Sigmoid colon (tissue), 3 donors: Measurements from ENCODE around the gene ALG13.

Source experiments
- POLR2A ChIP-seq, 2 donors: fragments of 450-650 bp; IDR thresholded peaks; one replicate each; pipeline ENCODE4 v1.6.1; 2016; ENCODE audit warnings: antibody characterized with exemption in 2 of 2, mild to moderate bottlenecking in 2 of 2, moderate library complexity in 2 of 2
- TF ChIP-seq, protein P1 (sequence below), 4 experiments: fragments of 450-650 bp in 3 of 4; fragments of 200-600 bp in 1 of 4; IDR thresholded peaks; one replicate each; pipeline ENCODE4 v1.5.1; 2016 to 2019; ENCODE audit warnings: antibody characterized with exemption in 4 of 4, mild to moderate bottlenecking in 3 of 4, moderate library complexity in 2 of 4

DNA sequence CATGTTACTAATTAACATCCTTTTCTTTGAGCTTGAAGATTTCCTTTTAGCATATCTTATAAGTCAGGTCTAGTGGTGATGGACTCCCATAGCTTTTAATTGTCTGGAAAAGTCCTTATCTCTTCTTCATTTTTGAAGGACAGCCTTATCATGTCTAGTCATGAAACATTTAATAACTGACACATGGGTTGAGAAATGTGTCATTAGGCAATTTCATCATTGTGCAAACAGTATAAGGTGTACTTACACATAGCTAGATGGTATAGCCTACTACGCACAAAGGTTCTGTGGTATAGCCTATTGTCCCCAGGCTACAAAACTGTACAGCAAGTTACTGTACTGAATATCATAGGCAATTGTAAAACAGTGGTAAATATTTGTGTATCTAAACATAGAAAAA lies 34.5 kb upstream of the ALG13 start:
- TF ChIP-seq, protein P1, sequence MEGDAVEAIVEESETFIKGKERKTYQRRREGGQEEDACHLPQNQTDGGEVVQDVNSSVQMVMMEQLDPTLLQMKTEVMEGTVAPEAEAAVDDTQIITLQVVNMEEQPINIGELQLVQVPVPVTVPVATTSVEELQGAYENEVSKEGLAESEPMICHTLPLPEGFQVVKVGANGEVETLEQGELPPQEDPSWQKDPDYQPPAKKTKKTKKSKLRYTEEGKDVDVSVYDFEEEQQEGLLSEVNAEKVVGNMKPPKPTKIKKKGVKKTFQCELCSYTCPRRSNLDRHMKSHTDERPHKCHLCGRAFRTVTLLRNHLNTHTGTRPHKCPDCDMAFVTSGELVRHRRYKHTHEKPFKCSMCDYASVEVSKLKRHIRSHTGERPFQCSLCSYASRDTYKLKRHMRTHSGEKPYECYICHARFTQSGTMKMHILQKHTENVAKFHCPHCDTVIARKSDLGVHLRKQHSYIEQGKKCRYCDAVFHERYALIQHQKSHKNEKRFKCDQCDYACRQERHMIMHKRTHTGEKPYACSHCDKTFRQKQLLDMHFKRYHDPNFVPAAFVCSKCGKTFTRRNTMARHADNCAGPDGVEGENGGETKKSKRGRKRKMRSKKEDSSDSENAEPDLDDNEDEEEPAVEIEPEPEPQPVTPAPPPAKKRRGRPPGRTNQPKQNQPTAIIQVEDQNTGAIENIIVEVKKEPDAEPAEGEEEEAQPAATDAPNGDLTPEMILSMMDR (IDR thresholded peaks at IDR 0.05): no peak
- TF ChIP-seq POLR2A (IDR thresholded peaks at IDR 0.05): no peak
